PFSK-1 (cell line): Measurements from ENCODE around the gene PRR11. TPM values are rescaled to one million over a fixed set of nuclear protein-coding genes. Genes with fewer than 3 reads are reported as not detected.

Experiments used
- FOXP2 ChIP-seq: optimal IDR thresholded peaks from 2 replicates; pipeline ENCODE3; 2011; ENCODE audit warnings: borderline replicate concordance, control low read depth, inconsistent platforms; ENCODE audit not compliant: insufficient read depth; ENCODE audit errors: extremely low read length, extremely low read depth
- POLR2AphosphoS5 ChIP-seq: IDR thresholded peaks from 2 replicates; pipeline ENCODE4 v1.6.1; 2012; ENCODE audit warnings: low read depth, mild to moderate bottlenecking, control low read depth, low read length, moderate library complexity
- SIN3A ChIP-seq: IDR thresholded peaks from 2 replicates; pipeline ENCODE4 v1.6.1; 2012; ENCODE audit warnings: mild to moderate bottlenecking, low read length, moderate library complexity, borderline replicate concordance; ENCODE audit not compliant: insufficient read depth
- TAF1 ChIP-seq: IDR thresholded peaks from 2 replicates; pipeline ENCODE4 v1.6.1; 2012; ENCODE audit warnings: low read length, control low read depth, borderline replicate concordance; ENCODE audit not compliant: insufficient read depth
- polyA plus RNA-seq: library from polyadenylated mRNA; unstranded; fragments of >200 nt; gene quantifications from one replicate; pipeline ENCODE4 v1.2.1, GENCODE V29; 2012; ENCODE audit warnings: low read depth, missing spikeins; ENCODE audit not compliant: insufficient read length
- TF ChIP-seq, protein P1 (sequence below), 2 experiments: IDR thresholded peaks; 2 replicates each; pipeline versions ENCODE4 v1.6.1 to v1.8.0; 2011 to 2012; ENCODE audit warnings: low read depth in 2 of 2, low read length in 2 of 2, control low read depth in 1 of 2, inconsistent platforms in 1 of 2, mild to moderate bottlenecking in 1 of 2, moderate library complexity in 1 of 2; ENCODE audit not compliant: insufficient read depth in 1 of 2

Gene PRR11
- polyA plus RNA-seq = 17.4 TPM

DNA sequence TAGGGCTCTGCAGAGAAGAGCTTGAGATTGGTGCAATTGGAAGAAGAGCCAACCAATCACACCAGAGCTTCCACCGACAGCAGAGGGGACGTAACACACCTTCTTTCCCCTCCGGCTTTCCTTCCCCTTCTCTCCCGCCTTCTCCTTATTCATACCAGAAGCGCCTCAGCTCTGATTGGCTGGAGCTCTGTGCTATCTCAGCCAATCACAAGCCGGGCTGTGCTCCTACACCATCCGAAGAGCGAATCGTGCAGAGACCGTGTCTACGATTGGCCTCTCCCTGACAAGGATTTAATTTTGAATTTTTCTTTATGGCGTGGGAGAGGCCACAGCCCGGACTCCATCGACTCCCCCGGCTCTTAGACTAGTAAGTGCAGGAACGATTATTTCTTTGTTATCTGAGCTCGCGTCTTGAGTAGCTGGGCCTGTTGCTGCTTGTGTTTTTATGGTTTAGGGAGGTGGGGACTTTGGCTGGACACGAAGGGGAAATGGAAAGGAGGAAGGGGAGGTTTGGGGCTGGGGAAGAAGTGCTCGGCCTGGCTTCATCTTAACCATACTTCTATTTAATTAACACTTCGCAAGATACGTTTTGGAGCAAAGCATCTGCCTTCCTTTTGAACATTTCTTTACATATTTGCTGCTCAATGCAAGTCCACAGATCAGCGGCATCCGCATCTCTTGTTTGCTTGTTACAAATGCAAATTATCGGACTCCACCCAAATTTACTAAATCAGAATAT is at the start of gene PRR11:
PRR11 (plus strand) TSS at position 308 of the 739 bp plus-strand sequence. CDS start 14,007 bp downstream, outside the sequence.
- TF ChIP-seq TAF1 (peak; percentile 90), FOXP2 (no peak), SIN3A (peak; percentile 94; the same call in 1 of the 2 replicates), POLR2AphosphoS5 (peak; percentile 68; the same call in 1 of the 2 replicates)
- TF ChIP-seq, protein P1, sequence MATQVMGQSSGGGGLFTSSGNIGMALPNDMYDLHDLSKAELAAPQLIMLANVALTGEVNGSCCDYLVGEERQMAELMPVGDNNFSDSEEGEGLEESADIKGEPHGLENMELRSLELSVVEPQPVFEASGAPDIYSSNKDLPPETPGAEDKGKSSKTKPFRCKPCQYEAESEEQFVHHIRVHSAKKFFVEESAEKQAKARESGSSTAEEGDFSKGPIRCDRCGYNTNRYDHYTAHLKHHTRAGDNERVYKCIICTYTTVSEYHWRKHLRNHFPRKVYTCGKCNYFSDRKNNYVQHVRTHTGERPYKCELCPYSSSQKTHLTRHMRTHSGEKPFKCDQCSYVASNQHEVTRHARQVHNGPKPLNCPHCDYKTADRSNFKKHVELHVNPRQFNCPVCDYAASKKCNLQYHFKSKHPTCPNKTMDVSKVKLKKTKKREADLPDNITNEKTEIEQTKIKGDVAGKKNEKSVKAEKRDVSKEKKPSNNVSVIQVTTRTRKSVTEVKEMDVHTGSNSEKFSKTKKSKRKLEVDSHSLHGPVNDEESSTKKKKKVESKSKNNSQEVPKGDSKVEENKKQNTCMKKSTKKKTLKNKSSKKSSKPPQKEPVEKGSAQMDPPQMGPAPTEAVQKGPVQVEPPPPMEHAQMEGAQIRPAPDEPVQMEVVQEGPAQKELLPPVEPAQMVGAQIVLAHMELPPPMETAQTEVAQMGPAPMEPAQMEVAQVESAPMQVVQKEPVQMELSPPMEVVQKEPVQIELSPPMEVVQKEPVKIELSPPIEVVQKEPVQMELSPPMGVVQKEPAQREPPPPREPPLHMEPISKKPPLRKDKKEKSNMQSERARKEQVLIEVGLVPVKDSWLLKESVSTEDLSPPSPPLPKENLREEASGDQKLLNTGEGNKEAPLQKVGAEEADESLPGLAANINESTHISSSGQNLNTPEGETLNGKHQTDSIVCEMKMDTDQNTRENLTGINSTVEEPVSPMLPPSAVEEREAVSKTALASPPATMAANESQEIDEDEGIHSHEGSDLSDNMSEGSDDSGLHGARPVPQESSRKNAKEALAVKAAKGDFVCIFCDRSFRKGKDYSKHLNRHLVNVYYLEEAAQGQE (IDR thresholded peaks at IDR 0.05; ENCODE audit: insufficient read depth in 1 of 2, low read depth in 2 of 2, low read length in 2 of 2) = no peak

DNA sequence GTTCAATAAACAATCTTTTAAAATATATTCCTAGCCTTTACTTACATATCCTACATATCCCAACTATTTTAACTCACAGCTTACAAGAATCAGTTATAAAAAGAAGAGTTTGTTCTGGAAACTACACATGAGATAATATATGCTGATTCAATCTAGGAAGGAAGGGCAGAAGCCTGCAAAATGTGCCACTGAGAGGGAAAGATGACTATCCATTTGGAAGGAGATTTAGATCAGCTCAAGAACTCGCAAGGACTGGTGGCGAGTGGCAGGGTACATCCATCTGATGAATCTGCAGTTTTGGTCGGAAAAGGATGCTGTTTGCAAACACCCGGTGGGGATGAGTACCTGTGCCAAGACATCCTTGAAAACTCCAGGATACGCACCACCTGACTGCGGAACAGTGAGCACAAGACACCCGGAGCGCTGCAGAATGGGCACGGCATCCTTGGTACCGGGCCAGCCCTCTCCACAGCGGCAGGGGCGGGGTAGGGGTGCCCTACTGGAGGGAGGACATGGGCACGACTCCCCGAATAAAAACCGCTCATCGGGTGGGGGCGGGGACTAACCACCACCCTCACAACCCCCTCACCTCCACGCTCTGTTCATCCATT is 49.6 kb upstream of the PRR11 start:
- 0 out of 2 replicates have a peak, but pooled peaks have one; percentile 45 for TF ChIP-seq SIN3A
- TF ChIP-seq TAF1 = no peak

DNA sequence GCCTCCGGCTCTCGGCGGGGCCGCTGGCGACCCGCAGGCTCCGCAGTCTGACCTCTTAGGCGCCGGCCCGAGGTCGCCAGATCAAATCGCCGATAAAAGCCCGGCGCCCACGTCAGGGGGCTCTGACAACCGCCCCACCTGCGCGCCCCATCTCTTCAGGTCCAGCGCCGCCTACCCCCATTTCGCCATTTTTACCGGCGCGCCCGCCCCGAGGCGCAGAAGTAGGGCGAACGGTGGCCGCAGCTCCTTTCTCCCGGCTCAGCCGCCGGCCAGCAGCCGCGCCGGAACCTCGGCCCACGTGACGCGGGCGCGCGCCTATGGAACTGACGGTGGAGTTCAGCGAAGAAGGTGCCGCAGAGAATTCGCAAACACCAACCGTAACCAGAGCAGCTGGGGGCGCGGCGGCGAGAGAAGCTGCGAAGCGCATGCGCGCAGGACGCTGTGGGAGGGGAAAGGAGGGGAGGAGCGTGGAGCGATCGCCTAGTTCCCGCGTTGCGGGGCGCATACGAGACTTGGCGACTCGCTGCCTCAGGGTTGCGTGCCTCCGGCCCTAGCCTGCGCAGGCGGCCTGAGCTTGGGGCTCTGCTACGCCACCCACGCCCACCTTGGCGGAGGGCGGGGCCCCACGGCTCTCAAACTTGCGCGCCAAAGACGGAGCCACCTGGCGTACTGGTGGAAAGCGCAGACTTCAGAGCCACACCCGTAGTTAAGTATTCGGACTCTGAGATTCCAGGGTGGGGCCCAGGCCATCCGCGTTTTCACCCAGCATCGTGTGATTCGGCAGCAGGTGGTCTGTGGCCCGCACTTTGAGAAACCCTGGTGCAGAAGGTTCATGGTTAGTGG is 48.9 kb upstream of the PRR11 start, which contains the start of gene TRIM37:
TRIM37 (minus strand) TSS at position 418 of the 843 bp plus-strand sequence. CDS start 419 bp downstream, outside the sequence.
- TF ChIP-seq SIN3A (peak; percentile 88; the same call in 1 of the 2 replicates), TAF1 (peak; percentile 22; the same call in 1 of the 2 replicates), POLR2AphosphoS5 (peak; percentile 65; the same call in 1 of the 2 replicates), FOXP2 (peak; percentile 94)
- TF ChIP-seq, protein P1 (IDR thresholded peaks at IDR 0.05; ENCODE audit: insufficient read depth in 1 of 2, low read depth in 2 of 2, low read length in 2 of 2) = 0 out of 4 replicates have a peak, but pooled peaks of 1 of the 2 experiments have one; percentile 17

DNA sequence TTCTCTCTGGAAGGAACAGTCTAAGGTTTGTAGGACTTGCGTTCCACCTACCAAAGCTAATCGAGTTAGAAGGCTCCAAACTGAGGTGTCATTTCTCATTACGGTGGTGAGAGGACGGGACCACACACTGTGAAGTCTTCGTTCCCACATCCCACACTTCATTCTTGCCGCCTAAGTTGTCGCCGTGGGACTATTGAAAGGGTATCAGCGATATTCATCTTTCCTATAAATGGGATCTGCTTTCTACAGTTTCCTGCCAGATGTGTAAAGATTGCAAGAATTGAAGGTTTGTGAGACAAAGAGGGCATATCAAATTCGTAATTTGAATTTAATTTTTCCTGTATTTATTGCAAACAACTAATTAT is 48.3 kb upstream of the PRR11 start:
- TF ChIP-seq, protein P1 (IDR thresholded peaks at IDR 0.05; ENCODE audit: insufficient read depth in 1 of 2, low read depth in 2 of 2, low read length in 2 of 2) = no peak
- TF ChIP-seq TAF1 = no peak
- no peak for TF ChIP-seq POLR2AphosphoS5
- no peak for TF ChIP-seq SIN3A
- TF ChIP-seq FOXP2 = no peak
